SW 1271 (cell line): ENCODE results near the gene MRPL3.
"Not testable (repeated sequence)": the region's sequence is repeated elsewhere in the genome, so short reads cannot be mapped to it uniquely, and the experiment has no call there.

Source experiments
- DNase-seq, 2 experiments: peaks; one replicate each; lab custom pipeline; 2025; lab: John Stamatoyannopoulos, UW

The MRPL3 gene

GRCh38 chr3:131494706-131495105, 8.1 kb downstream of the MRPL3 start:
- DNase-seq, result no peak

DNA sequence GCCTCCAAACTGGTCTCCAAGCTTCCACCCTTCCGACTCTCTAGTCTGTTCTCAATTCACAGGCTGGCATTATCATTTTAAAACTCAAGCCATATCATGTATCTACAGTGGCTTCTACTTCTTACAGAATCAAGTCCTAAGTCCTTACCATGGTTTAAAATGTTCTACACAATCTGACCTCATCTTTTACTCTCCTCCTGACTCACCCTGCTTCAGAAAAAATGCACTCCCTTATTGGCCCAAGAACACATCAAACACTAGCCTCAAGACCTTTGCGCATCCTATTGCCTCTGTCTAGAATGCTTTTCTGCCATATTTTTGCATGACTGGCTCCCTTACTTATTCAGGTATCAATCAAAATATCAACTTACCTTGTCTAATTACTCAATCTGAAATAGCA, 11.0 kb downstream of the MRPL3 start:
- DNase-seq, result no peak

DNA sequence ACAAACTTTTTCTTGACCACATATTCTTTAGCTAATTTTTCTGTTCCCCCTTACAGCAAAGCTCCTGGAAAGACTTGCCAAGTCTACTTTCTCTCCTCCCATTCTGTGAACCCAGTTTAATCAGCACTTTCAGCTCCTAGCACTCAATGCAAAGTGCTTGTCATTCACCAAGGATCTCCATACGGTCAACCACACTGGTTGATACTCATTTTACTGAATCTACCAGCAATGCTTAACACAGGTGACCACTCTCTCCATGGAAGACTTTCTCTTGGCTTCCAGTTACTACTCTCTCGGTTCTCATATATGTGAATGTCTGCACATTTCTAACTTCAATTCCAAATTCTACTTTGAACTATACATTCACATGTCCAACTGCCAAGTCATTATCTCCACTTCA, 11.7 kb downstream of the MRPL3 start:
- DNase-seq, result no peak

DNA sequence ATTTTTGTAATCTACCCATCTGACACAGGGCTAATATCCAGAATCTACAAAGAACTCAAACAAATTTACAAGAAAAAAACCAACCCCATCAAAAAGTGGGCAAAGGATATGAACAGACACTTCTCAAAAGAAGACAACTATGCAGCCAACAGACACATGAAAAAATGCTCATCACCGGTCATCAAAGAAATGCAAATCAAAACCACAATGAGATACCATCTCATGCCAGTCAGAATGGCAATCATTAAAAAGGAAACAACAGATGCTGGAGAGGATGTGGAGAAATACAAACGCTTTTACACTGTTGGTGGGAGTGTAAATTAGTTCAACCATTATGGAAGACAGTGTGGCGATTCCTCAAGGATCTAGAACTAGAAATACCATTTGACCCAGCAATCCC, 16.2 kb downstream of the MRPL3 start:
- not testable (repeated sequence) for DNase-seq

- DNase-seq, result no peak
These were observed 17.7 kb downstream of the MRPL3 start for GRCh38 chr3:131485119-131485518.

- no peak for DNase-seq
These were observed 18.2 kb downstream of the MRPL3 start for GRCh38 chr3:131484496-131485111.

DNA sequence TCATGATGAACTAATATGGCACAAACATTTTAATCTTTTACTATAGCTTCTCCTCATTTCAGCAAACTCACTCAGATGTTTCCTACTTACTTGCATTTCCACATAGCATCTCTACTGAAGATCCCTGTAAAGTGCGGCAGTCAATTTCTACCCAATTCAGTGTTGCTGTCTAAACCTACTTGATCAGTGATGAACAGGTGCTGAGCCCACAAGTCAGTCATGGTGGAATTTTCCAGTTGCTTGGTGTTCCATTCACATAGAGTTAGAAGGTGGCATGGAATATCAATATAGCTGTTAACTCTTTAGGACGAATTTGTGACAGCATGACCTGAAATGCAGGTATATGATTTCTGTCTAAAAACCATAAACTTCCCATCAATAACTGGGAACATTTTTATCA, 22.7 kb downstream of the MRPL3 start:
- DNase-seq, result no peak

- DNase-seq, result no peak
These were observed 25.0 kb downstream of the MRPL3 start for GRCh38 chr3:131477813-131478212.

DNA sequence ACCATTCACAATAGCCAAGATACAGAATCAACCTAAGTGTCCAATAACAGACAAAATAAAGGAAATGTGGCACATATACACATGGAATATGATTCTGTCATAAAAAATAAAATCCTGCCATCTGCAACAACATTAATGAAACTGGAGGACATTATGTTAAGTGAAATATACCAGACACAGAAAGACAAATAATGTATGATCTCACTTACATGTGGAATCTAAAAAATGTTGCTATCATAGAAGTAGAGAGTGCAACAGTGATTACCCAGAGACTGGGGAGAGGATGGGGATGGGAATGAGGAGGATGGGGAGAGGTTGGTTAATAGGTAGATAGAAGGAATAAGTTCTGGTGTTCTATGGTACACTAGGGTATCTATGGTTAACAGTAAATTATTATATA, 28.7 kb downstream of the MRPL3 start:
- DNase-seq, result no peak

- no peak for DNase-seq
These were observed 32.4 kb downstream of the MRPL3 start for GRCh38 chr3:131470377-131470776.

DNA sequence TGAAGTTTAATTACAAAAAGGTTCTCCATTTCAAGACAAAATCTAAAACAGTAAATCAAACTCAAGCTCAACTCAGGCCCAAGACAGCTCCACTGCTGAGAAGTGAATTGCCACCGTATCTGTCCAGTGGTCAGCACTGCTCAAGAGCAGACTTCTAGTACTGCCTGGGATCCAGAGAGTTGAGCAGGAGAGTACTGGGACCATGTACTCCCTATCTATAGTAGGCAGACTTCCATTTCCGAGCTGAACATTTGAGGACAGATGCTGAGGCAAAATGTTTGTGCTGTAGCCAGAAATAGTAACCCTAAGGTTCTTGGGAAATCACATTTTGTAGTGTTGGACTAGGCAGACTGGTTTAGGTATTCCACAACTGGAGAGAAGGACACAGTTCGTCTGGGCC, 44.1 kb downstream of the MRPL3 start:
- DNase-seq, result no peak

GRCh38 chr3:131457220-131457619, 45.6 kb downstream of the MRPL3 start:
- no peak for DNase-seq

DNA sequence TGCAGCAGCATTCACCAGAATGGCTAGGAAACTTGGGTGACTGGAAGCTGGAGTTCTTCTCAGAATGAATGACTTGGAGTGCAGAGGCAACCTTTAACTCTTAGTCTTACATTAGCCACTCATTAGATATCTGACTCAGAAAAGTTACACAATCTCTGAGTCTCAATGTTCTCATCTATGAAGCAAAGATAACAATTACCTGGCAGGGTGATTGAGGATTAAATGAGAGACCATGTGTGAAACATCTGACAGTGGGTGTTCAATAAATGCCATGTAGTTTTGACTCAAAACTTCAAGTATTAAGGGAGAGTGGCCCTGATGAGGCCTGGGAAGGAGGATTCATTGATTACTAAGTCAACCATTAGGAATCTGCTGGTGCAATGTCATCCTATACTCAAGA, 48.3 kb downstream of the MRPL3 start:
- no peak for DNase-seq

DNA sequence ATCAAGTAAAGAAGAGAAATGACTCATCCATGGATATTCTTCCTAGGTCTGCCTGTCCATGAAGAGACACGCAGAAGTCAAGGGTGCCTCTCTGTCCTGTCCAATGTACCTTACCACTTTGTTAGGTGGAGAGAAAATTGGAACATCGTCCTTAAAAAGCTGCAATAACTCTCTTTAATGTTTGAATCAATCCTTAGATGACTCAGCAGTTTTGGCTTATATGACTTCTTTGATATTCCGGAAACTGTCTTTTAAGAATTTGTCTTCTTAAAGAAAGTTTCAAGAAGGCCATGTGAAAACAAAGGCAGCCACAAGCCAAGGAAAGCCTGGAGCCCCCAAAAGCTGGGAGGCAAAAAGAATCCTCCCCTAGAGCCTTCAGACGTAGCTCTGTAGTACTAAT, 49.2 kb downstream of the MRPL3 start:
- DNase-seq, result no peak

DNA sequence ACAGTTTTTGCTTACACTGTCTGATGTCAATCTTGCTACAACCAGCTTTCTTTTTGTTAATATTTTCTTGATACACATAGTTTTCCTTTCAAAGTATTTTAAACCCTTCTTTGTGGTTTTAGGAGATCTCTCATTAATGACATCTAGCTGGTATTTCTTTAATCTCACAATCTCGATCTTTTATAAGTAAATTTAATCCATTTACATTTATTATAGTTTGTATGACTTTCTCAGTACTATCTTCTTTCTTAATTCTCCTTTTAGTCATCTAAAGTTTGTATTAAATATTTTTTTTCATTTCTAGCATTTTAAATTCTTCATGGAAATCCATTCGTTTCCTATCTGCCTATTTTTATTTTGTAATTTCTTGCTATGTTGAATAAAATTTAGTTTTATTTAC, 55.4 kb downstream of the MRPL3 start:
- no peak for DNase-seq

- no peak for DNase-seq
These were observed 58.6 kb downstream of the MRPL3 start for GRCh38 chr3:131444180-131444579.

DNA sequence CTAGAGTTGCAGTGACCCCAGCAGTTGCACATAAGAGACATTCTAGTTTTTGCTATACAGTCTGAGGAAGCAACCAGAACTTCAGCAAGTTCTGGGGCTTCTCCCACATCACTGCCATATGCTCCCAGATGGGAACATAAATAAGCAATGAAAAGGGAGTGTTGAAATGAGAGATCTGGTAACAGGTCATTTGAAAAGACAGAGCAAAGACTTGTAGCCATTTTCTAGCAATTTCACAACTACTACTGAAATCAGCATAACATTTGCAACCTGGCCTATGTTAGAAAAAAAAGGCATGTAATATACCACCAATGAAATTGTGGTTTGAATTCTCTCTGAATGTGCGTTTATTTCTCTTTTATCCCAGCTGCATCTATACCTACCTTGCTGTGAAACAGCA, 63.7 kb downstream of the MRPL3 start:
- no peak for DNase-seq

- no peak for DNase-seq
These were observed 67.8 kb downstream of the MRPL3 start for GRCh38 chr3:131435000-131435399.

GRCh38 chr3:131432441-131432840, 70.3 kb downstream of the MRPL3 start:
- no peak for DNase-seq

GRCh38 chr3:131431754-131432153, 71.0 kb downstream of the MRPL3 start:
- no peak for DNase-seq

- DNase-seq, result no peak
These were observed 75.5 kb downstream of the MRPL3 start for GRCh38 chr3:131427226-131427625.

- DNase-seq, result no peak
These were observed 80.7 kb downstream of the MRPL3 start for GRCh38 chr3:131421957-131422498.

DNA sequence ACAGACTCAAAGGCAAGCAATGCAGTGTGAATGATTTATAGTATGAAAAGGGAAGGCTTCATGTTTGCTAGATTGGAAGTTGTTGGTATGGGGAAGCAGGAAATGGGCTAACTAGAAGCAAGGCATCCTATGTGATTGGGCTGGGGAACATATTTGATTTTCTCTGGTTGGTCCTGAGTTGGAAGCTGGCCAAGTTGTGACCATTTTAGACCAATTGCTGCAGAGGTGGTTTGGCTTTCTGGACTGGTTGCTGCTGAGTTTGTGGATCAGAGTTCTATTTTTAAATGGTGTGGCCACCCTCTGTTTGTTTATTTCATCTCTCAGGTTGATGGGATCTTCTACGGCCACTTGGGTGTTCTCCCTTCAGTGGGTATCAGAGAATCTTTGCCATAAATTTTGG, 81.5 kb downstream of the MRPL3 start:
- DNase-seq, result no peak

DNA sequence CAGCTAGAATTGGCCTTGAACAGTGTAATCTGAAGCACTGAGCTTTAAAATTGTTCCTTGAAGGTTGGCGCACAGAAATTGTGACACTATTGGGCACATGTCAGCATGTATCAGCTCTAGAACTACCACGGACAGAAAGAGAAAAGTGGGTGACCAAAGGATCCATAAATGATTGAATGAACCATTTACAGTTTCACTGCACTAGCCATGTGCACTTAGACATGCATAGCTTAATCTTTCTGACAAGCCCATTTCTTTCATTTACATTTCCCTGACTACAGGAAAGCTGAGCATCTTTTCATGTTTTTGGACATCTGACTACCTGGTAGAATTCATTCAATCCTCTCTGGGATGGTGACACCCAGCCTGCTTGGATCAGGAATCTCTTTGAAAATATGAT, 85.0 kb downstream of the MRPL3 start:
- no peak for DNase-seq
